GM21526 (cell line): Measurements from ENCODE around the gene FCER1A.

ENCODE experiments used
- ATAC-seq: cut with Tn5 transposase; IDR thresholded peaks from one replicate; pipeline ENCODE4 v1.9.1; 2021; ENCODE audit warnings: moderate library complexity; ENCODE audit not compliant: unreplicated experiment, low FRiP score

Gene FCER1A

DNA sequence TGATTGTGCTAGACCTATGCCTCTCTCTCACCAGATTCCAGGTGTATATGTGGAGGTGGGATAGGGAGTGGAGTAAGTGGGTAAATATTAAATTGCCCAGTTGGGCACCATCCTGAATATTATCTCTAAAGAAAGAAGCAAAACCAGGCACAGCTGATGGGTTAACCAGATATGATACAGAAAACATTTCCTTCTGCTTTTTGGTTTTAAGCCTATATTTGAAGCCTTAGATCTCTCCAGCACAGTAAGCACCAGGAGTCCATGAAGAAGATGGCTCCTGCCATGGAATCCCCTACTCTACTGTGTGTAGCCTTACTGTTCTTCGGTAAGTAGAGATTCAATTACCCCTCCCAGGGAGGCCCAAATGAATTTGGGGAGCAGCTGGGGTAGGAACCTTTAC, at the start of gene FCER1A:
FCER1A (plus strand) TSS at position 242 of the 400 bp plus-strand sequence; CDS start at position 271, 29 bp downstream.
- ATAC-seq: no peak

DNA sequence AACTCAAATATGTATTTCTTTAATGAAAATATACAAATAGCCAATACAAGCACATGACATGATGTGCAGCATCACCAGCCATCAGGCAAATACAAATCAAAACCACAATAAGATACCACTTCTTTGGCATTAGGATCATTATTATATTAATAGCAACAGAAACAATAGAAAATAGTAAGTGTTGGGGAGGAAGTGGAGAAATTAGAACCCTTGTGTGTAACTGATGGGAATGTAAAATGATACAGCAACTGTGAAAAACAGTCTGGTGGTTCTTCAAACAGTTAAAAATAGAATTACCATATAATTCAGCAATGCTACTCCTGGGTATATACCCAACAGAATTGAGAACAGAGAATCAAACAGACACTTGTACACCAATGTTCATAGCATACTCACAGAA, 40.8 kb upstream of the FCER1A start:
- ATAC-seq: no peak

DNA sequence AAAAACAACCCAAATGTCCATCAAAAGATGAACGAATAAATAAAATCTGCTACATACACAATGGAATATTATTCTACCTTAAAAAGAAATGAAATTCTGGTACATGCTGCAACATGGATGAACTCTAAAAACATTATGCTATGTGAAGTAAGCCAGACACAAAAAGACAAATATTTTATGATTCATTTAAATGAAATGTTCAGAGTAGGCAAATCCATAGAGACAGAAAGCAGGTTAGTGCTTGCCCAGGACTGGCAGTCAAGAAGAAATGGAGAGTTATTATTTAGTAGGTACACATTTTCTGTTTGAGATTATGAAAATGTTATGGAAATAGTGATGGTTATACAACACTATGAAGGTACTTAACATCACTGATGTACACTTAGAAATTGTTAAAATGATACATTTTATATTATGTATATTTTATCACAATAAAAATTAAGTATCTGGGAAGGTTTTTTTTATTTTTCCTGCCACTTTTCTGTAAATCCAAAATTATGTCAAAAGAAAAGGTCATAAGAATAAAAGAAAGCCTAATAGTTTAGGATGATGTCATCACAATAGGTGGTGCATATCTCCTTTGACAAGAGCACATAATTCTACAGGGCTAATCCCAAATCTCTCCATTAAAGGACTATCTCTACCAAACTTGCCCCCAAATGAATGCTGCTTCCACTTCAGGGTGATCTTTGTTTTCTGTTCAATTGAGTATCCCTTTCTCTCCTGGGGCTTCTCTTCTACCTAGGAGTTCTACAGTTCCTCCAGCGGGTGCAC, 40.2 kb upstream of the FCER1A start:
- no peak for ATAC-seq

DNA sequence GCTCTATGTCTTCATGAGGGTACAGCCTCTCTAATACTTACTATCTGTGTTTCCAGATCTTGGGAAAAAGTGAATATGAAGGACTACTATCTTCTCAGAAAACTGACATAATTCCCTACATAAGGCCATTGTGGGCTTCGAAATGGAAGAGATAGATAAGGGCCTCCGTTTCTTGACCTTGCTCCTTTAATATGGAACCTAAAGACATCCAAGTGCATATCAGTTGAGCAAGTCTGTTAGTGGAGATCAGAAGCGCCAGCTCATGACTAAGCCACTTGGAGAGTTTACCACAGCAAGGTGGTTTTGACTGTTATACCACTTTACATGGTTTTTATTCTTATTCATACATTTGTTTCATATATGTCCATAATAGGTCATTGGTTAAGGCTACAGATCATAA, 35.3 kb upstream of the FCER1A start:
- ATAC-seq: no peak

DNA sequence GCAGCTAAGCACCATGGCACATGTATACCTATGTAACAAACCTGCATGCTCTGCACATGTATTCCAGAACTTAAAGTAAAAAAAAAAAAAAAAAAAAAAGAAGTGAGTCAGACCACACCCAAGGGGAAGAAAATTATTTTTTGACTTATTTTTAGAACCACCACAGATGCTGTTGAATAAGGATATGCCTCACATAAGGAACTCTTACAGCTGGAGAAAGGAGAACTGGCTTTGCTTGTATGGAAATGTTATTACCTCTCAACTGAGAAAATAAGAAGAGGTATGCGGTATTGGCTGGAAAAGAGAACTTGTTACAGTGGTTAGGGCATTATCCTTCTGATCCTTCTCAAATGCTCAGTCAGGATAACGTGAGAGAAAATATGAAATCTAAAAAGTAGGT, 27.5 kb upstream of the FCER1A start:
- no peak for ATAC-seq

DNA sequence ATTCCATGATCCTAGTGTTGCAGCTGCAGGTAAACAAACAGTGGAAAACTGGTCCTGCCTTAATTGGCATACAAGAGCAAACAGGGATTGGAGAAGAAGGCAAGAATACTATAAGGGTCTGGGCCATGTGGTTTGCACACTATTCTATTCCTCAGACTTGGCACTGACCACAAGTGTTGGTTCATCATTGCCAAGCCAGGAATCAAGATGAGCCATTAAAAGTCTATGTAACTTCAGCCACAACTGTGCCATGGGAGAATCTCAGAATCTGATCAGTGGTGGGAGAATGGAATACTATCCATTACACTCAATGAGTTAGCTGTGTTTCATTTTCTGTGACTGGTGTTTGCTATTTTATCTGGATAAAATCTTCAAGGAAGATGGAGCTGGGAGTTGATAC, 26.2 kb upstream of the FCER1A start:
- ATAC-seq: no peak

DNA sequence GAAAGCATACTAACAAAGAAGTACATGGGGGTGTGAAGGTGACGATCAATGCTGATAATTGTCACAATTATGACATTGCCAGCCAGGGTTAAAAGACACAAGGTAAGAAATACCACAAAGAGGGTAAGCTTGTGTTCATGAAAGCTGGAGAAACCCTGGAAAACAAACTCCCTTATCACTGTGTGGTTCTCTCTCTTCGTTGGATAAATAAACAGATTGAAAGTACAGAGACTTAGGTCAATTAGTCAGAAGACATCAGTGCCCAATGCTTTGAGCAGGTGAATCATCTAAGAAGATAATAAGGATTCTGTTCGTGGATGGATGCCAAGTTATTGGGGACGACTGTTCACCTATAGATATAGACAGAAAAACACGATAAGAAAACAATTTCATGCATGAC, 22.4 kb upstream of the FCER1A start:
- no peak for ATAC-seq

DNA sequence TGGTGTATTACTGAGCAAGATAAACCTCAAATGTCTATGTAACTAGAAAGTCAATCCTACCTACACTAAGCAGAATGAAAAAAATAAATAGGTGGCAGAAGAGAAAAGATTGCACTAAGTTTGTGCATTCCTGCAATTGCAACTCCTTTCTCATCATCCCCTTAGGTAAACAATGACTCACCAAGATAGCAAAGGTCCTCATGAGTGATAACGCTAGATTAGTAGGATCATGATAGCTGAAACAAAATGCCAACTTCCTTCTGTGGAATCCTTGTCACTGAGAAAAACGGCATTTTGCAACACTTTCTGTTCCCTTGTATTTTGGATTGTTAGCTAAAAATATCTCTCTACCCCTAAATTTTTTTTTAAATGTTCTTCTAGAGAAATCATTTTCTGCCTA, 20.0 kb upstream of the FCER1A start:
- ATAC-seq: no peak

DNA sequence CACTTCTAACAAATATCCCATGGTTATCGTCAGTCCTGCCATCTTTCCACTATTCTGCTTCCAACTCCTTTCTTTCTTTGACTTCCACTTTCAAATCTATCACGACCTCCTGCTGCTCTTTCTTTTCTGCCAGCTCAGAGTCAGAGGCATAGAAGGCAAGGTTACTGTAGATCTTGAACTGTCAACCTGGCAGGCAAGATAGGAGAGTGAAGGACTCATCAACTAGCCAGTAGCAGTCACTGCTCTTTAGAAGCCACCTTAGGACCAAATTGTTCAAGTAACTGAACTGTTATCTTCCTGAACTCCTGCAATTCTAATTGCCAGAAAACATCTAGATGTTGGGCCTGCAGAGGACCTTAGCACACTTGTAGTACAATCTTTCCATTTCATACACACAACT, 13.1 kb upstream of the FCER1A start:
- no peak for ATAC-seq

DNA sequence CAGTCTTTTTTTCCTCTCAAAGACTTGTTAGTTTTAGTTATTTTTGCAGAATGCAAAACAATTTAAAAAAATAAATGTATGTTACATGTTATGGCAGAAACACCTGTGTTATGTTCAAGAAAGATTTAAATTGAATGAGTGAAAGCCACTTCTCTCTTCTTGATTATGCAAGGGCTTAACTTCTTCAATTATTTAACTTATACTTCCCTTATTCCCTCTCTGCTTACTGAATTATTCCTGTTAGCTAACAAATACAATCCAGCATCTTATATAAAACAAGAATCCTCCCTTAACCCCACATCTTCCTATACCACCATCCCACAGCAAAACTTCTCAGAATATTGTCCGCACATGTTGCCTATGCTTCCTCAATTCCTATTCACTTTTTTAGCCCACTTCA, 10.7 kb upstream of the FCER1A start:
- no peak for ATAC-seq

DNA sequence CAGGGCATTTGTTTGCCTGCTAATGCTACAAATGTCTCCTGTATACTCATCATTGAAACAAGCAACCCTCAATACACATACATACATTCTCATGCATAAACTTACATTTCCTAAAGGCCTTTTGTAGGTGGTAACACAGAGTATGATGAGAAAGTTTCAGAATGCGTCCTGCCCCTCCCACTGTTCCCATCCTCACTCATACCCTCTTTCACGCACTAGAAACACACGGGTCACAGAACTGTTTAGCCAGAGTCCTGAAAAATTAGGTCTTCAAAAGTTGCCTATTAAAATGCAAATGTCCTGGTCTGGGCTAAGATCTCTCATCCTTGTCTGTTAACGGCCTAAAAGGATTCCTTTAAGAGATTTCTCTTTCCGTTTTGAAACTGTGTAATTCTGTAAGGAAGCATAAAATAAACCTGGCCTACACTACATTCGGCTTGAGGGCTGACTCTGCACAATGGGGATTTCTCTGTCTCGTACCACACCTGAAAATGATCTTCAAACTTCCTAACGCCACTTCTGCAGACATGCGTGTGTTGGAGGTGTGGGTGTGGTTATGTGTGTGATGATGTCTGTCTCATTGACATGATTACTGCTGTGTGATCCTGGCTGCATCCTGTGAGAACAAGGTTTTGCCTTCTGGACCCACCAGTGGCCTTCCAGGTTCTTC, 5.3 kb upstream of the FCER1A start:
- ATAC-seq: no peak

DNA sequence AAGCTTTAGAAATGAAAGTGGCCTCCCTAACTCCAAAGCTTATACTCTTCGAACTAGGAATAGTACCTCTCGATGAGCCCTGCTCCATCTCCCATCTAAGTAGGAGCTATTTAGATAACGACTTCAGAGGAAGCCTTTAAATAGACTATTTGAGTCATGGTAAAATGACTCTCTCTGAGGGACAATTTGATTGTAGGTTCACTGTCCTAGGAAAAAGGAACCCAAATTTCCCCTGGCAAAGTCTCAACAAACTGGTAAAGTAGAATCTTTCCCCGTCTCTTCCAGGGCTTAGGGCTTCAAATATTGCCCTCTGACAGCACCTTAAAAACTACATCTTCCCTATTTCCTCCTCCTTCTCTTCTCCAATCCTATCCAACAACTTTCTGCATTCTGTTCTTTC, 2.0 kb upstream of the FCER1A start:
- no peak for ATAC-seq

DNA sequence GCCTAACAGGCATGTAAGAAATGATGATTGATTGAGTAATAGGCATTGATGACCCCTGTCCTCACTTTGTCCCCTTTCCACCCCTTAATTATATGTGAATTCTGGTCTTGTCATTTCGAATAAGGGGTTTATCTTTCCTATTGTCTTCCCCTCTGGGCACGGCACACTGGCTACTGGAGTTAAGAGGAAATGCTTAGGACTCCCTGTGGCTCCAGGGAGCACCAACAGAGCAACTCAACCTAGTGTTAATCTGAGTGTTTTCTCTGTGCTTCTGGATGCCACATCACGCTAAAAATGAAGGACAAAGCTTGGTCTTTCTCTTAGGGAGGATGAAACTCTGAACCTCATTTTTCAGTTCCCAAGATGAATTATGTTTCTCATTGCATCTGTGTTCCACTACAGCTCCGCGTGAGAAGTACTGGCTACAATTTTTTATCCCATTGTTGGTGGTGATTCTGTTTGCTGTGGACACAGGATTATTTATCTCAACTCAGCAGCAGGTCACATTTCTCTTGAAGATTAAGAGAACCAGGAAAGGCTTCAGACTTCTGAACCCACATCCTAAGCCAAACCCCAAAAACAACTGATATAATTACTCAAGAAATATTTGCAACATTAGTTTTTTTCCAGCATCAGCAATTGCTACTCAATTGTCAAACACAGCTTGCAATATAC, 5.3 kb downstream of the FCER1A start:
- ATAC-seq: no peak

DNA sequence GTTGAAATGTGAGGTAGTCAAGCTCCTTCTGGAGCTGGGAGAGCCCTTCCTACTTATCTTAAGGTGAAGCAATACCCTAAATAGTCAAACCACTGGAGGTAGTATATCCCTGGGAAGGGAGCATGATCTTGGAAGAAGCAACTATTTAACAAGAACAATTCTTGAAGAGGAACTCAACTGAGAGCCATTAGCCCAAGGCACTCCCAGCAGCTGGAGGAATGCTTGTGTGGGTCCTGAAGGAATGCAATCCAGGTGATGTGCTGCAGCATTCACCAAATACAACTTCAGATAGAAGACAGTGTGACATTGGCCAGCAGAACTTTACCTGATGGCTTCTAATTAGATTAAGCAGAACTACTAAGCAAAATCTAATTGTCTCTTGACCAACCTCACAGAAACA, 9.5 kb downstream of the FCER1A start:
- ATAC-seq: no peak

DNA sequence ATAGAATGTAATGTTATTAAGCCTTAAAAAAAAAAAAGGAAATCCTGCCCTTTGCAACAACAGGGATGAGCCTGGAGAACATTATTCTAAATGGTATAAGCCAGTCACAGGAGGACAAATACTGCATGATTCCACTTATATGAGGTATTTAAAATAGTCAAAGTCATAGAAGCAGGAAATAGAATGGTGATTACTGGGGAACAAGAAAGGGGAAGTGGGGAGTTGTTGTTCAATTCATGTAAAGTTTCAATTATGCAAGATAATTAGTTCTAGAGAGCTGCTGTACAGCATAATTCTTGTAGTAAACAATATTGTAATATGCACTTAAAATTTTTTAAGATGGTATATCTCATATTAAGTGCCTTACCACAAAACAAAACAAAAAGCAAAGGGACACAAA, 13.2 kb downstream of the FCER1A start:
- ATAC-seq: no peak

DNA sequence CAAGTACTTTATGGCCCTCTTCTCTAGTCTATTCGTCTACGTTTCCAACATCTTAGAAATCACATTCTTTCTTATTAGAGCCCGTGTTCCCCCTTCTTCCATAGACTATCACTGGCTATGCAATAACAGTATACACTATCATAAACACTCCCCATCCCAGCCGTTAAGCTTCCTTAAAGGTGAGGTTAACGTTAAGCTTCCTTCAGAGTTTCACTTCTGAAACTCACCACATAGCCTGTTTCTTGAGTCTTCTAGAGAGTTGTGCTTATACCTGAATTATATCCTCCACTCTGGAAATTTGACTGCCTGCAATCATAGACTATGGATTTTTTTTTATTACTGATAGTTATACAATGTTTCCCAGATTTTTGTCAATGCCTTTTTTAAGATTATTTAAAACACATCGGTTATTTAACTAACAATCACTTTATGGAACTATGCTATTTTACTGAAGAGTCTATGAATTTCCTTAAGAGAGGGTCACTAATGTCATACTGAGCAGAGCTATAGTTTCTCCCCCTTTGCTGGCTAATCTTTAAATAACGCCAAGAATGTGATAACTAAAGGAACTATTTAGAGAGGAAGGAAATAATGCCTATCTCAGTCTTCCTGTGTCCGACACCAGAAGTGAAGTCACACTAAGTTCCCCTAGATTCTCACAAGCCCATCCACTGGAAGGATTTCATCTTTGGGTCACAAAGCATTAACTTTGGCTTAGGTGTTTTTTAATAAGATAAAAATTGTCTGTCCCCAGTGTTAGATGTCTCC, 16.8 kb downstream of the FCER1A start:
- ATAC-seq: no peak

DNA sequence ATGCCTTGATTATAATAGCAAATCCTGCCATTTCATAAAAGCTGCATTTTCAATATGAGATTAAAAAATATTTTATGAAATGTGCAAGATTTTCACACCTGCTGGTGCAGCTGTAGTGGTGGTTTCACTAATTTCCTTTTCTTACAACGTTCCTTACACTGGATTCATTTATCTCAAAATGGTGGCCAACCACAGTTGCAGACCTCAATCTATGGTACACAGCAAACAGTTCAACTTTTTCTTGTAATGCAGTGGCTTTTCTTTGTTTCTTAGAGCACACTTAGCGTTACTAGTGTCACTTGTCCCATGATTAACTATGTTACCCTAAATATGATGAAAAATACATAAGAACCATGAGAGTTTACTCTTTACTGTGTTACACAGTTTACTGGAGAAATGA, 32.7 kb downstream of the FCER1A start:
- ATAC-seq: no peak

DNA sequence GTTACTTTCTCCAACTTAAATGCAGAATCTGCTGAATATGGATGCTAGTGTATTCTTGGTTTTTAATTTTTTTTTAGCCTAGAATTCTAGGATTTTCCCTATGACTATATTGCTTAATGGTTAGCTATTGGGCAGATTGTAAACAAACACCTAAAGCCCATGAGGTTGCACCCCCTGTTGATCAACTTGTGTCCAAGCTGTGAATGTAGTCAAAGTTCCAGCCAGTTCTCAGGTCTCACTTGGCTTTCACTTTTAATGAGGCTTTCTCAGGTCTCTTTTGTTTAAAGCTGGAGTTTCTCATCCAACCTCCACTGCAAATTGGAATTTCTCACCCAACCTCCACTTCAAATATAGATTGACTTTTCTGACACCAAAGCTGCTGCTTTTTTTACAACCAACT, 35.9 kb downstream of the FCER1A start:
- no peak for ATAC-seq

DNA sequence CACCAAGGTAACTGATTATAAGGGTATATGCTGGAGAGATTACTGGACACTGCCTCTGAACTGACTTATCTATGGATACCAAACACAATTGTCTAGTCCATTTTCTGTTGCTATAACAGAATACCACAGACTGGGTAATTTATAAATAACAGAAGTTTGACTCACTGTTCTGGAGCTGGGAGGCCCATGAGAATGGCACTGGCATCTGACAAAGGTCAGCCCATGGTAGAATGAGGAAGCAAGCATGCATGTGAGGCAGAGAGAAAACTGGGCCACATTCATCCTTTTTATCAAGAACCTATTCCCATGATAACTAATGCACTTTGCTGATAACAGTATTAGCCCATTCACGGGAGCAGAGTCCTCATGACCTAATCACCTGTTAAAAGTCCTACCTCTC, 37.4 kb downstream of the FCER1A start:
- no peak for ATAC-seq

DNA sequence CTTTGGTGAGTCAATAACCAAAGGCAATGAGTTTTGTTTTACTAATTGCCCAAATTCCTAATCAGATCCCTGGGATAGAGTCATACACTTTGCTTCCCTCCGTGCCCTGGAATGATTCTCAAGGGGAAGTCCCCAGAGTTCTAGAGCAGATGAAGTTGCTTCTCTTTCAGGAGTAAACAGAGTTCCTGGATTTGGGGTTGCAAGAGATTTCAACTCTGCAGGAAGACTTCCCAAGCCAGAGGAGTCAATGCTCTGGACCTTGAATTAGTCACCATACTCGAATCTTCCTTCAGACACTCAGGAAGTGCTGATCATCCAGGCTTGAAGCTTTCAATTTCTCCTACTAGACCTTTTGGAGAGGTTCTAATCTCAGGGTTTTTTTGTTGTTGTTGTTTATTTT, 39.6 kb downstream of the FCER1A start:
- no peak for ATAC-seq
